Measurements from ENCODE around the gene U2AF1L4. TPM values are rescaled to one million over a fixed set of nuclear protein-coding genes. Genes with fewer than 3 reads are reported as not detected.

U2AF1L4 gene
- total and polyA plus RNA-seq, 10 of the 15 experiments (the other 5 are each of a cell fraction or from before 2014, with no cell fraction given), result 7.9 to 21.6 (median 15.1) TPM

GRCh38 chr19:35781650-35782049 is 36.4 kb upstream of the U2AF1L4 start:
- in situ Hi-C loops (cut with MboI) (no loop called here), intact Hi-C loops (cut with micrococcal nuclease; ENCODE audit: unreplicated experiment) (no loop called here)
- H3K27ac ChIP-seq (ENCODE audit: control insufficient read depth, insufficient read depth), result no peak overlapping the region
- no peak for FAIRE-seq
- no peak overlapping the region for H3K4me3 ChIP-seq
- no peak overlapping the region for H2AFZ ChIP-seq (ENCODE audit: control insufficient read depth, low read depth, low read length)
- SMC1A ChIA-PET (ENCODE audit: uncharacterized antibody, unreplicated experiment), result no interaction called here
- H3K36me3 ChIP-seq (ENCODE audit: control insufficient read depth in 2 of 2, insufficient read depth in 2 of 2, low read length in 1 of 2), result no peaks in the 10 kb centered on the region; a peak in 1 of 4 replicates
- H3K9me3 ChIP-seq (replicated peaks; ENCODE audit: control insufficient read depth, insufficient read depth, low read length), result no peaks in the 10 kb centered on the region
- H3K27me3 ChIP-seq (replicated peaks in 1 of 2; ENCODE audit: control insufficient read depth in 2 of 2, insufficient read depth in 2 of 2, low read length in 1 of 2), result no peaks in the 10 kb centered on the region
- ATAC-seq, result no peak
- H4K20me1 ChIP-seq (ENCODE audit: control insufficient read depth, insufficient read depth), result no peaks in the 10 kb centered on the region
- no peak overlapping the region for H3K4me2 ChIP-seq (ENCODE audit: control insufficient read depth, insufficient read depth)
- CTCF ChIA-PET, result no interaction called here
- TF ChIP-seq BCL3 (IDR thresholded peaks at IDR 0.05; ENCODE audit: borderline replicate concordance, insufficient read depth, low read depth, low read length, poor library complexity, severe bottlenecking) (no peak), PAX8 (IDR thresholded peaks at IDR 0.05) (no peak), ZSCAN29 (IDR thresholded peaks at IDR 0.05) (no peak), CREM (IDR thresholded peaks at IDR 0.05; ENCODE audit: low read depth) (no peak), SPI1 (IDR thresholded peaks at IDR 0.05; ENCODE audit: borderline replicate concordance, insufficient read depth, low read depth, low read length) (no peak), ATF2 (IDR thresholded peaks at IDR 0.05; ENCODE audit: low read length) (no peak), TBL1XR1 (IDR thresholded peaks at IDR 0.05; ENCODE audit: low read depth, low read length) (no peak), SUPT20H (IDR thresholded peaks at IDR 0.05; ENCODE audit: borderline replicate concordance, control insufficient read depth, low read depth, low read length) (no peak), CEBPZ (IDR thresholded peaks at IDR 0.05; ENCODE audit: low read depth, low read length) (no peak), SMC3 (IDR thresholded peaks at IDR 0.05; ENCODE audit: borderline replicate concordance, low read length) (no peak), USF1 (IDR thresholded peaks at IDR 0.05; ENCODE audit: borderline replicate concordance, extremely low read length, insufficient read depth, low read depth, low read length) (no peak)
- 91% methylated on average over 9 of the region's 9 CpGs for WGBS (ENCODE audit: insufficient coverage, insufficient replicate concordance, low lambda C conversion rate, missing lambda C conversion rate)
- no peaks in the 10 kb centered on the region for H3K4me1 ChIP-seq (ENCODE audit: control insufficient read depth, insufficient read depth, low read length)
- BruUV-seq (replicated peaks), result no TSS peak
- no peak overlapping the region for H3K9ac ChIP-seq (ENCODE audit: control insufficient read depth, insufficient read depth, low read length)
- DNase-seq (ENCODE audit: low read depth, low spot score), result no peak
- H3K79me2 ChIP-seq (ENCODE audit: control insufficient read depth, insufficient read depth, low read length), result no peaks in the 10 kb centered on the region
- RAD21 ChIA-PET (ENCODE audit: unreplicated experiment), result no interaction called here
- POLR2A ChIA-PET, result no interaction called here

All from GM12878 (cell line).